ENCODE data around the gene CBX6.

GRCh38 chr22:38879961-38880360 lies 7.9 kb upstream of the CBX6 start:
- TF ChIP-seq CTCF (conservative IDR thresholded peaks at IDR 0.05; ENCODE audit: low read length) (no peak), EZH2phosphoT487 (IDR thresholded peaks at IDR 0.05; ENCODE audit: borderline replicate concordance) (no peak)

Measured in Loucy (cell line).